ENCODE data around the gene TBC1D22A.

DNA sequence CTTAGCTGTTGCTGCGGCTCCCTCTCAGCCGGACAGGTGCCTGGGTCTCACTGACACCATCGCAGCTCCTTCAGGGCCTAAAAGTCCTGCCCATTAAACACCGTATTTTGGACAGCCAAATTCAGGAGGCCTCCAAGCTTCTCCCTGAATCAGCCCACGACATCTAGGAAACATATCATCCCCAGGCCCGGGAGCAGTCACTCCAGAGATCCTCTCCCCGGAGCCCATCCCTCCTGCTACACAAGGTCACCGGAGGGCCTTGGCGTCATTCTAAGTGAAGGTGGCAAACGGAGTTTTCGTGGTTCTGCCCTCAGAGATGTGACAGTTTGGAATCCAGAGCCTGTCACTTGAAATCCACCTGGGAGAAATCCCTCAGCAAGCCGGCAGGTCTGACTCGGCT, 232.5 kb downstream of the TBC1D22A start:
- TF ChIP-seq, protein P1, sequence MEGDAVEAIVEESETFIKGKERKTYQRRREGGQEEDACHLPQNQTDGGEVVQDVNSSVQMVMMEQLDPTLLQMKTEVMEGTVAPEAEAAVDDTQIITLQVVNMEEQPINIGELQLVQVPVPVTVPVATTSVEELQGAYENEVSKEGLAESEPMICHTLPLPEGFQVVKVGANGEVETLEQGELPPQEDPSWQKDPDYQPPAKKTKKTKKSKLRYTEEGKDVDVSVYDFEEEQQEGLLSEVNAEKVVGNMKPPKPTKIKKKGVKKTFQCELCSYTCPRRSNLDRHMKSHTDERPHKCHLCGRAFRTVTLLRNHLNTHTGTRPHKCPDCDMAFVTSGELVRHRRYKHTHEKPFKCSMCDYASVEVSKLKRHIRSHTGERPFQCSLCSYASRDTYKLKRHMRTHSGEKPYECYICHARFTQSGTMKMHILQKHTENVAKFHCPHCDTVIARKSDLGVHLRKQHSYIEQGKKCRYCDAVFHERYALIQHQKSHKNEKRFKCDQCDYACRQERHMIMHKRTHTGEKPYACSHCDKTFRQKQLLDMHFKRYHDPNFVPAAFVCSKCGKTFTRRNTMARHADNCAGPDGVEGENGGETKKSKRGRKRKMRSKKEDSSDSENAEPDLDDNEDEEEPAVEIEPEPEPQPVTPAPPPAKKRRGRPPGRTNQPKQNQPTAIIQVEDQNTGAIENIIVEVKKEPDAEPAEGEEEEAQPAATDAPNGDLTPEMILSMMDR (IDR thresholded peaks at IDR 0.05): no peak
- no peak for TF ChIP-seq POLR2A (IDR thresholded peaks at IDR 0.05)
